Measurements from ENCODE around the gene ROBO2.
"Not testable (repeated sequence)": the region's sequence is repeated elsewhere in the genome, so short reads cannot be mapped to it uniquely, and the experiment has no call there.

The ROBO2 gene

DNA sequence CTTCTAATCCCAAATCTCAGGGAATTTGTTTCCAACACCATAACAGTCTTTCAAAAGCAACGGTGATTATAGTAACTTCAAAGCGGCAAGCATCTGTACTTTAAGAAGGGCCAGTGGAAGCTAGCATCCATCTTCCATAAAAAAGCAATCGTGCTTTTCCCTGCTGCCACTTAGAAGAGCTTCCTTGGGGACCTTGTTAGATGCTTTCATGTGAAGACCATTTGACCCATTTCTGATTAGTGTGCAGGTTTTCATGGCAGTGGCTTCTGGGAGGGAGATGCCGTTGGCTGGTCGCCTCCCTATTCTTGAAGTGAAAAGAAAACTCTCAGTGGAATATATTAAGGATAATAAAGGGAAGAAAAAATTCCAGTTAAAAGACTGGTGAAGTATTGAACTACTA is 354.1 kb downstream of the ROBO2 start:
- Histone ChIP-seq H3K36me3 (ENCODE audit: insufficient read depth, low read length) (no peaks in the 10 kb centered on the region), H3K9me3 (ENCODE audit: low read length) (no peaks in the 10 kb centered on the region), H3K27ac (ENCODE audit: low read depth, low read length, poor library complexity, severe bottlenecking) (no peak overlapping the region), H3F3A (ENCODE audit: insufficient read depth, low read length) (no peaks in the 10 kb centered on the region), H2AFZ (ENCODE audit: low read length) (no peak overlapping the region), H3K79me2 (ENCODE audit: insufficient read depth, low read length) (no peaks in the 10 kb centered on the region; the same call in 1 of the 2 replicates), H4K20me1 (ENCODE audit: insufficient read depth, low read length) (no peaks in the 10 kb centered on the region), H3K9me2 (ENCODE audit: low read depth, low read length) (peaks cover 3% of the 10 kb centered on the region; the same call in 1 of the 2 replicates), H3K27me3 (ENCODE audit: insufficient read depth, low read length) (no peaks in the 10 kb centered on the region), H3K4me3 (ENCODE audit: low read depth, low read length, poor library complexity, severe bottlenecking) (no peak overlapping the region), H3K4me2 (ENCODE audit: low read length) (no peak overlapping the region), H3K9ac (ENCODE audit: low read length) (no peak overlapping the region), H3K4me1 (ENCODE audit: insufficient read depth, low read length, severe bottlenecking) (no peaks in the 10 kb centered on the region)
- TF ChIP-seq, protein P1, sequence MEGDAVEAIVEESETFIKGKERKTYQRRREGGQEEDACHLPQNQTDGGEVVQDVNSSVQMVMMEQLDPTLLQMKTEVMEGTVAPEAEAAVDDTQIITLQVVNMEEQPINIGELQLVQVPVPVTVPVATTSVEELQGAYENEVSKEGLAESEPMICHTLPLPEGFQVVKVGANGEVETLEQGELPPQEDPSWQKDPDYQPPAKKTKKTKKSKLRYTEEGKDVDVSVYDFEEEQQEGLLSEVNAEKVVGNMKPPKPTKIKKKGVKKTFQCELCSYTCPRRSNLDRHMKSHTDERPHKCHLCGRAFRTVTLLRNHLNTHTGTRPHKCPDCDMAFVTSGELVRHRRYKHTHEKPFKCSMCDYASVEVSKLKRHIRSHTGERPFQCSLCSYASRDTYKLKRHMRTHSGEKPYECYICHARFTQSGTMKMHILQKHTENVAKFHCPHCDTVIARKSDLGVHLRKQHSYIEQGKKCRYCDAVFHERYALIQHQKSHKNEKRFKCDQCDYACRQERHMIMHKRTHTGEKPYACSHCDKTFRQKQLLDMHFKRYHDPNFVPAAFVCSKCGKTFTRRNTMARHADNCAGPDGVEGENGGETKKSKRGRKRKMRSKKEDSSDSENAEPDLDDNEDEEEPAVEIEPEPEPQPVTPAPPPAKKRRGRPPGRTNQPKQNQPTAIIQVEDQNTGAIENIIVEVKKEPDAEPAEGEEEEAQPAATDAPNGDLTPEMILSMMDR (IDR thresholded peaks at IDR 0.05; ENCODE audit: low read length) = no peak
- TF ChIP-seq EZH2 (IDR thresholded peaks at IDR 0.05; ENCODE audit: borderline replicate concordance, low read length) = no peak

DNA sequence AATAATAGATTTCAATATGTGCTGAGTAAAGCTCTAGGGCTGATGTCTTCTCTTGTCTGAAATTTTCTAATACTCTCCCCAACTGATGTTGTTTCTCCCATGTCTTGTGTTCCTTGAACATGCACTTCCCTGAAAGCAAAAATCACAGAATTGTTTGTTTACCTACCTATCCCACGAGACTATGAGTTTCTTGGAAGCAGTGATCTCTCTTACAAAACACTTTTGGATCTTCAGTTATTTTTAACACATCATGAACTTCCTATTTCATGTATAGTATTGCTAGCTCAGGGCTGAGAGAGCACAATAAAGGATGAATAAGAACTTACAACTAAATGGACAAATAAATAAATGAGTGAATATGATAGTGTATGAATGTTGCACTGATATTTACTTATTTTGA is 365.0 kb downstream of the ROBO2 start:
- Histone ChIP-seq H3K27me3 (ENCODE audit: insufficient read depth, low read length) (no peaks in the 10 kb centered on the region), H3F3A (ENCODE audit: insufficient read depth, low read length) (no peaks in the 10 kb centered on the region), H3K9me2 (ENCODE audit: low read depth, low read length) (no peaks in the 10 kb centered on the region), H3K27ac (ENCODE audit: low read depth, low read length, poor library complexity, severe bottlenecking) (no peak overlapping the region), H3K4me3 (ENCODE audit: low read depth, low read length, poor library complexity, severe bottlenecking) (no peak overlapping the region), H2AFZ (ENCODE audit: low read length) (no peak overlapping the region), H3K36me3 (ENCODE audit: insufficient read depth, low read length) (no peaks in the 10 kb centered on the region), H3K4me1 (ENCODE audit: insufficient read depth, low read length, severe bottlenecking) (no peaks in the 10 kb centered on the region), H4K20me1 (ENCODE audit: insufficient read depth, low read length) (no peaks in the 10 kb centered on the region), H3K4me2 (ENCODE audit: low read length) (no peak overlapping the region), H3K9ac (ENCODE audit: low read length) (no peak overlapping the region), H3K79me2 (ENCODE audit: insufficient read depth, low read length) (no peaks in the 10 kb centered on the region), H3K9me3 (ENCODE audit: low read length) (no peaks in the 10 kb centered on the region)
- TF ChIP-seq EZH2 (IDR thresholded peaks at IDR 0.05; ENCODE audit: borderline replicate concordance, low read length) = no peak

DNA sequence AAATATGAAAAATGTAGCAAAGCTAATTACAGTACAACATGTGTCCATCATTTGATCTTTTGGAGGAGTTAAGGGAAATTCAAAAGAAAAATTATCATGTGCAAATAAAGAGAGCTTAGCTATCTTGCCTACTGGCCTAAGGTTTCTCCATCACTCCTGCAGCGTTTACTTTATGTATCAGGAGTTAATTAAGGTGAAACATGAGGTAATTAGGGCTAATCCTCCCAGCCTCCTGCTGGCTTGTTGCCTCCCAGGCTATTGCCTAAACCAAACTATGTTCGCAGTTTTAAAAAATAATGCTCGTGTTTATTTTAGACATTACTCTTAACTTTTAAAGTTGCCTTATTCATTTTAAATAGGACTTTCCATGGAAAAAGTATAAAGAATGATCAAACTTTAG is 367.5 kb downstream of the ROBO2 start:
- Histone ChIP-seq H3K36me3 (ENCODE audit: insufficient read depth, low read length) (no peaks in the 10 kb centered on the region), H3K4me2 (ENCODE audit: low read length) (no peak overlapping the region), H3K4me1 (ENCODE audit: insufficient read depth, low read length, severe bottlenecking) (no peaks in the 10 kb centered on the region), H3K27ac (ENCODE audit: low read depth, low read length, poor library complexity, severe bottlenecking) (no peak overlapping the region), H3K9me2 (ENCODE audit: low read depth, low read length) (no peaks in the 10 kb centered on the region), H3K9ac (ENCODE audit: low read length) (no peak overlapping the region), H3K27me3 (ENCODE audit: insufficient read depth, low read length) (no peaks in the 10 kb centered on the region), H3F3A (ENCODE audit: insufficient read depth, low read length) (no peaks in the 10 kb centered on the region), H3K9me3 (ENCODE audit: low read length) (no peaks in the 10 kb centered on the region), H3K79me2 (ENCODE audit: insufficient read depth, low read length) (no peaks in the 10 kb centered on the region), H3K4me3 (ENCODE audit: low read depth, low read length, poor library complexity, severe bottlenecking) (no peak overlapping the region), H2AFZ (ENCODE audit: low read length) (no peak overlapping the region), H4K20me1 (ENCODE audit: insufficient read depth, low read length) (no peaks in the 10 kb centered on the region)
- TF ChIP-seq EZH2 (IDR thresholded peaks at IDR 0.05; ENCODE audit: borderline replicate concordance, low read length) = no peak
- TF ChIP-seq, protein P1 (IDR thresholded peaks at IDR 0.05; ENCODE audit: low read length) = no peak

GRCh38 chr3:77410334-77410733 is 370.4 kb downstream of the ROBO2 start:
- not testable (repeated sequence) for H3K36me3 ChIP-seq (ENCODE audit: insufficient read depth, low read length); H3K4me3 ChIP-seq (ENCODE audit: low read depth, low read length, poor library complexity, severe bottlenecking); H3K27ac ChIP-seq (ENCODE audit: low read depth, low read length, poor library complexity, severe bottlenecking); H2AFZ ChIP-seq (ENCODE audit: low read length); H3K9ac ChIP-seq (ENCODE audit: low read length); H3F3A ChIP-seq (ENCODE audit: insufficient read depth, low read length); H4K20me1 ChIP-seq (ENCODE audit: insufficient read depth, low read length); H3K9me2 ChIP-seq (ENCODE audit: low read depth, low read length); H3K4me1 ChIP-seq (ENCODE audit: insufficient read depth, low read length, severe bottlenecking); H3K27me3 ChIP-seq (ENCODE audit: insufficient read depth, low read length); H3K79me2 ChIP-seq (ENCODE audit: insufficient read depth, low read length); H3K9me3 ChIP-seq (ENCODE audit: low read length); H3K4me2 ChIP-seq (ENCODE audit: low read length)
